Fibroblast of lung (primary cell): ENCODE measurements around the gene ZNF680. TPM values are rescaled to one million over a fixed set of nuclear protein-coding genes. Genes with fewer than 3 reads are reported as not detected.

ENCODE experiments used
- DNase-seq, 2 donors: peaks; one replicate each; pipeline versions ENCODE4 v3.0.0 to v3.0.0-alpha.2; 2010; ENCODE audit warnings: low read depth in 2 of 2
- H2AFZ ChIP-seq: 2 replicates; pipeline ENCODE4 v1.5.1; 2012; ENCODE audit warnings: low read length, control low read depth, inconsistent platforms
- H3K27ac ChIP-seq: 2 replicates; pipeline ENCODE4 v1.5.1; 2011; ENCODE audit warnings: low read length, control low read depth; ENCODE audit not compliant: insufficient read depth
- H3K27me3 ChIP-seq: 2 replicates; pipeline ENCODE4 v1.5.1; 2011; ENCODE audit warnings: mild to moderate bottlenecking, low read length; ENCODE audit not compliant: control insufficient read depth, insufficient read depth
- H3K36me3 ChIP-seq: 2 replicates; pipeline ENCODE4 v1.5.1; 2011; ENCODE audit warnings: low read length; ENCODE audit not compliant: control insufficient read depth, insufficient read depth
- H3K4me1 ChIP-seq: 2 replicates; pipeline ENCODE4 v1.5.1; 2011; ENCODE audit warnings: low read length; ENCODE audit not compliant: control insufficient read depth, insufficient read depth; ENCODE audit errors: extremely low read depth
- H3K4me2 ChIP-seq: 2 replicates; pipeline ENCODE4 v1.5.1; 2011; ENCODE audit warnings: low read length, control low read depth; ENCODE audit not compliant: insufficient read depth; ENCODE audit errors: extremely low read depth
- H3K4me3 ChIP-seq, 4 experiments: fragments of 200-600 bp in 1 of 4; sonication (generic) in 1 of 4; replicated peaks in 1 of 4; 2 replicates each; pipeline ENCODE4 v1.5.1; 2011 to 2016; ENCODE audit warnings: low read length in 4 of 4, low read depth in 3 of 4, mild to moderate bottlenecking in 3 of 4, control low read depth in 2 of 4, inconsistent platforms in 1 of 4, mixed read lengths in 1 of 4; ENCODE audit not compliant: insufficient read depth in 1 of 4; ENCODE audit errors: control extremely low read depth in 1 of 4
- H3K79me2 ChIP-seq: 2 replicates; pipeline ENCODE4 v1.5.1; 2012; ENCODE audit warnings: mild to moderate bottlenecking, low read length, inconsistent platforms; ENCODE audit not compliant: control insufficient read depth, insufficient read depth
- H3K9ac ChIP-seq: 2 replicates; pipeline ENCODE4 v1.5.1; 2011; ENCODE audit warnings: mild to moderate bottlenecking, low read length, control low read depth; ENCODE audit not compliant: insufficient read depth
- H3K9me3 ChIP-seq: 2 replicates; pipeline ENCODE4 v1.5.1; 2012; ENCODE audit warnings: low read depth, low read length; ENCODE audit not compliant: control insufficient read depth, insufficient read depth
- H4K20me1 ChIP-seq: 2 replicates; pipeline ENCODE4 v1.5.1; 2011; ENCODE audit warnings: low read length; ENCODE audit not compliant: control insufficient read depth, insufficient read depth; ENCODE audit errors: extremely low read depth
- EZH2 ChIP-seq: IDR thresholded peaks from 2 replicates; pipeline ENCODE4 v1.5.1; 2012; ENCODE audit warnings: low read length, control low read depth, mild to moderate bottlenecking; ENCODE audit errors: missing control alignments
- polyA plus RNA-seq, 2 donors: library from polyadenylated mRNA; depleted of rRNA in 1 of 2; stranded (reverse) in 1 of 2; unstranded in 1 of 2; fragments of >200 nt; gene quantifications; 2 replicates each; pipeline ENCODE4 v1.2.1, GENCODE V29; 2011 to 2012; ENCODE audit warnings: missing spikeins in 1 of 2
- total RNA-seq: library from RNA; depleted of rRNA; stranded (reverse); fragments of >200 nt; gene quantifications from 2 replicates; pipeline ENCODE4 v1.2.1, GENCODE V29; 2014
- TF ChIP-seq, protein P1 (sequence below), 2 donors: IDR thresholded peaks in 1 of 2; conservative IDR thresholded peaks in 1 of 2; 1 replicate in 1 of 2; 2 replicates in 1 of 2; pipeline ENCODE4 v1.5.1; 2011 to 2012; ENCODE audit warnings: low read length in 2 of 2, control low read depth in 1 of 2, inconsistent platforms in 1 of 2, low read depth in 1 of 2, mild to moderate bottlenecking in 1 of 2

The ZNF680 gene
- total and polyA plus RNA-seq, 2 donors (not counting 1 experiment from before 2014, with no cell fraction given): 2.2 to 10.1 TPM

DNA sequence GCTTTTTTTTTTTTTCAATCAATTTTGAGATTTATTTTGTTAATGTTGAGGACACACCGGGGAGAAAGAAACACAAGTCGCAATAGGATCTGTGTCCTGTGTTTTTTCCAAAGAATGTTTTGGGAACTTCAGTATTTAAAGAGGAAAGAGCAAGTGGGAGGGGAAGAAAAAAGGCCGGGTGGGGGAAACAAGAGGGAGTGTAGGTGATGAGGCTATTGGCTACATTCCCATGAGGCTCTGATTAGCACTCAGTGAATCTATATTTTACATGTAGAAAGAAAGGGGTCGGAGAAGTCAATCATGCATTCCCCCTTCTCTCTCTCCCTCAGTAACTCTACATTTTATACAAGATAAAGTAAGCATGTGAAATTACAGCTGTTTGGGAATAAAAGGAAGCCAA, 4.1 kb downstream of the ZNF680 start:
- no peaks in the 10 kb centered on the region for H3K9me3 ChIP-seq
- H3K79me2 ChIP-seq: peaks cover 28% of the 10 kb centered on the region
- peak overlapping the region in 1 of 4 experiments; percentile 33 for H3K4me3 ChIP-seq
- H3K4me1 ChIP-seq: no peaks in the 10 kb centered on the region
- H3K4me2 ChIP-seq: no peak overlapping the region
- H2AFZ ChIP-seq: peak overlapping the region; percentile 13
- H3K36me3 ChIP-seq: no peaks in the 10 kb centered on the region
- DNase-seq: peak in 1 of 2 donors; percentile 33
- no peak overlapping the region for H3K9ac ChIP-seq
- H4K20me1 ChIP-seq: no peaks in the 10 kb centered on the region
- no peaks in the 10 kb centered on the region for H3K27me3 ChIP-seq
- H3K27ac ChIP-seq: no peak overlapping the region
- TF ChIP-seq, protein P1, sequence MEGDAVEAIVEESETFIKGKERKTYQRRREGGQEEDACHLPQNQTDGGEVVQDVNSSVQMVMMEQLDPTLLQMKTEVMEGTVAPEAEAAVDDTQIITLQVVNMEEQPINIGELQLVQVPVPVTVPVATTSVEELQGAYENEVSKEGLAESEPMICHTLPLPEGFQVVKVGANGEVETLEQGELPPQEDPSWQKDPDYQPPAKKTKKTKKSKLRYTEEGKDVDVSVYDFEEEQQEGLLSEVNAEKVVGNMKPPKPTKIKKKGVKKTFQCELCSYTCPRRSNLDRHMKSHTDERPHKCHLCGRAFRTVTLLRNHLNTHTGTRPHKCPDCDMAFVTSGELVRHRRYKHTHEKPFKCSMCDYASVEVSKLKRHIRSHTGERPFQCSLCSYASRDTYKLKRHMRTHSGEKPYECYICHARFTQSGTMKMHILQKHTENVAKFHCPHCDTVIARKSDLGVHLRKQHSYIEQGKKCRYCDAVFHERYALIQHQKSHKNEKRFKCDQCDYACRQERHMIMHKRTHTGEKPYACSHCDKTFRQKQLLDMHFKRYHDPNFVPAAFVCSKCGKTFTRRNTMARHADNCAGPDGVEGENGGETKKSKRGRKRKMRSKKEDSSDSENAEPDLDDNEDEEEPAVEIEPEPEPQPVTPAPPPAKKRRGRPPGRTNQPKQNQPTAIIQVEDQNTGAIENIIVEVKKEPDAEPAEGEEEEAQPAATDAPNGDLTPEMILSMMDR (conservative IDR thresholded peaks at IDR 0.05 in 1 of 2, IDR thresholded peaks at IDR 0.05 in 1 of 2; ENCODE audit: low read depth in 1 of 2, low read length in 2 of 2): no peak
- no peak for TF ChIP-seq EZH2

DNA sequence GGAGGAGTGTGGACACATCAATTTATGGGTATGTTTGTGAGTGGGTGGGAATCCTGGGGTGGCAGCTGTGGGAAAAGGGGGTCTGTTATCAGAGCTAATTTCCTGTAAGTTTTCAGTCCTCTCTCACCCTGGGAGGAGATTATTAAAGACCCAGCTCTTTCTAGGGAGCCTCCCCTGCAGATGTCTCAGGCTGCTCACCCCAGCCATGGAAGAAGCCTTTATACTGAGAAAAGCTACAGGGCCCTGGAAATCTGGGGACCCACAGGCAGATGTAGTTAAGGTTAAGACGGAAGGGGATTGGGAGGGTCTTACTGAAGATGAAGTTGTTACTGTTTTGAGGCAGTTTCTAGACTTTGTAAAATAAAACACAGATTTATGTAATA, 4.6 kb downstream of the ZNF680 start:
- Histone ChIP-seq H3K4me3 (no peak overlapping the region), H3K79me2 (peaks cover 28% of the 10 kb centered on the region), H3K27ac (no peak overlapping the region), H3K9ac (no peak overlapping the region), H3K27me3 (no peaks in the 10 kb centered on the region), H3K36me3 (no peaks in the 10 kb centered on the region), H3K4me2 (no peak overlapping the region), H4K20me1 (no peaks in the 10 kb centered on the region), H3K4me1 (no peaks in the 10 kb centered on the region), H2AFZ (no peak overlapping the region), H3K9me3 (no peaks in the 10 kb centered on the region)
- peak in 1 of 2 donors; percentile 25 for DNase-seq
- TF ChIP-seq EZH2: no peak
- TF ChIP-seq, protein P1 (conservative IDR thresholded peaks at IDR 0.05 in 1 of 2, IDR thresholded peaks at IDR 0.05 in 1 of 2; ENCODE audit: low read depth in 1 of 2, low read length in 2 of 2): no peak

GRCh38 chr7:64557601-64558322, 5.1 kb downstream of the ZNF680 start:
- Histone ChIP-seq H3K27me3 (no peaks in the 10 kb centered on the region), H3K4me3 (no peak overlapping the region), H3K4me2 (no peak overlapping the region), H4K20me1 (no peaks in the 10 kb centered on the region), H3K9me3 (no peaks in the 10 kb centered on the region), H3K27ac (no peak overlapping the region), H3K79me2 (peaks cover 28% of the 10 kb centered on the region), H3K9ac (no peak overlapping the region), H2AFZ (no peak overlapping the region), H3K36me3 (no peaks in the 10 kb centered on the region), H3K4me1 (no peaks in the 10 kb centered on the region)
- no peak for DNase-seq
- TF ChIP-seq, protein P1 (conservative IDR thresholded peaks at IDR 0.05 in 1 of 2, IDR thresholded peaks at IDR 0.05 in 1 of 2; ENCODE audit: low read depth in 1 of 2, low read length in 2 of 2): no peak
- TF ChIP-seq EZH2: no peak
